Naive thymus-derived CD4-positive, alpha-beta T cell (primary cell): ENCODE results near the gene ZBTB48. TPM values are rescaled to one million over a fixed set of nuclear protein-coding genes. Genes with fewer than 3 reads are reported as not detected.
"Not testable (repeated sequence)": the region's sequence is repeated elsewhere in the genome, so short reads cannot be mapped to it uniquely, and the experiment has no call there.

ENCODE experiments used
- ATAC-seq: fragments of 150-1000 bp; cut with Tn5 transposase; 2 replicates; pipeline ENCODE4 v1.10.0; 2021; ENCODE audit warnings: mild to moderate bottlenecking, moderate library complexity
- CTCF ChIA-PET: fragments of 350-600 bp; sonication (Branson Sonifier 250); formaldehyde crosslinking; loops from one replicate; lab custom pipeline; 2021; ENCODE audit warnings: antibody characterized with exemption; lab: Charles Lee
- POLR2A ChIA-PET: fragments of 350-600 bp; sonication (Branson Sonifier 250); formaldehyde crosslinking; loops from one replicate; lab custom pipeline; 2021; ENCODE audit warnings: antibody characterized with exemption, inconsistent platforms; lab: Charles Lee
- DNase-seq, 9 donors: peaks; one replicate each; pipeline versions ENCODE4 v3.0.0 to v3.0.0-alpha.2; 2020 to 2022; ENCODE audit warnings: mixed read lengths in 1 of 9
- H3K27ac ChIP-seq: one replicate; pipeline ENCODE4 v1.7.0; 2013; ENCODE audit warnings: mild to moderate bottlenecking, low read depth, low read length, moderate library complexity
- H3K27me3 ChIP-seq, 2 donors: one replicate each; pipeline ENCODE4 v1.7.0; 2013; ENCODE audit warnings: low read length in 2 of 2, mild to moderate bottlenecking in 2 of 2, moderate library complexity in 2 of 2; ENCODE audit not compliant: control insufficient read depth in 2 of 2, insufficient read depth in 2 of 2
- H3K36me3 ChIP-seq, 3 experiments: 1 replicate in 2 of 3; 2 replicates in 1 of 3; pipeline ENCODE4 v1.7.0; 2013; ENCODE audit warnings: low read length in 3 of 3, mild to moderate bottlenecking in 3 of 3, moderate library complexity in 1 of 3; ENCODE audit not compliant: insufficient read depth in 3 of 3, control insufficient read depth in 2 of 3
- H3K4me1 ChIP-seq, 2 donors: one replicate each; pipeline ENCODE4 v1.7.0; 2013; ENCODE audit warnings: low read length in 2 of 2, mild to moderate bottlenecking in 2 of 2, moderate library complexity in 1 of 2; ENCODE audit not compliant: control insufficient read depth in 2 of 2, insufficient read depth in 2 of 2
- H3K4me3 ChIP-seq: 2 replicates; pipeline ENCODE4 v1.7.0; 2013; ENCODE audit warnings: mild to moderate bottlenecking, low read length
- H3K9me3 ChIP-seq, 3 experiments: 1 replicate in 2 of 3; 2 replicates in 1 of 3; pipeline ENCODE4 v1.7.0; 2013; ENCODE audit warnings: low read length in 3 of 3; ENCODE audit not compliant: control insufficient read depth in 2 of 3
- H3K27ac Mint-ChIP-seq, 9 donors: one replicate each; pipeline ENCODE4 v1.8.0; 2020 to 2022; ENCODE audit warnings: mixed read lengths in 9 of 9, mild to moderate bottlenecking in 8 of 9, moderate library complexity in 5 of 9, inconsistent platforms in 2 of 9
- H3K27me3 Mint-ChIP-seq, 5 donors: one replicate each; pipeline ENCODE4 v1.8.0; 2021 to 2022; ENCODE audit warnings: mixed read lengths in 5 of 5, mild to moderate bottlenecking in 1 of 5
- H3K36me3 Mint-ChIP-seq, 5 donors: one replicate each; pipeline ENCODE4 v1.8.0; 2020 to 2022; ENCODE audit warnings: mixed read lengths in 5 of 5, mild to moderate bottlenecking in 3 of 5, inconsistent platforms in 1 of 5
- H3K4me1 Mint-ChIP-seq, 7 donors: one replicate each; pipeline ENCODE4 v1.8.0; 2020 to 2022; ENCODE audit warnings: mixed read lengths in 7 of 7, mild to moderate bottlenecking in 3 of 7, inconsistent platforms in 1 of 7
- H3K4me3 Mint-ChIP-seq, 10 donors: one replicate each; pipeline ENCODE4 v1.8.0; 2020 to 2022; ENCODE audit warnings: mild to moderate bottlenecking in 10 of 10, mixed read lengths in 10 of 10, moderate library complexity in 6 of 10, inconsistent platforms in 2 of 10
- H3K9me3 Mint-ChIP-seq, 11 donors: one replicate each; pipeline ENCODE4 v1.8.0; 2020 to 2022; ENCODE audit warnings: mixed read lengths in 11 of 11, mild to moderate bottlenecking in 4 of 11, inconsistent platforms in 1 of 11, moderate library complexity in 1 of 11
- intact Hi-C, 2 donors: fragments of 100-400 bp; cut with micrococcal nuclease; formaldehyde crosslinking; loops; one replicate each; pipeline ENCODE4 v1.15.1; 2023
- polyA plus RNA-seq, 2 donors: library from polyadenylated mRNA; unstranded; fragments of 300-500 nt; fragmentation: Illumina TruSeq; gene quantifications; one replicate each; pipeline ENCODE4 v1.2.3, GENCODE V29; 2021
- total RNA-seq, 6 experiments: library from RNA in 5 of 6; stranded (reverse) in 5 of 6; gene quantifications; 1 replicate in 5 of 6; 2 replicates in 1 of 6; pipeline ENCODE4 v1.2.3 and lab custom pipeline; 2021 to 2026

Gene ZBTB48
- total and polyA plus RNA-seq, 7 experiments from 2014 or later, result 18.5 to 70.4 (median 40.8) TPM

- Mint-ChIP-seq H3K27ac (peak overlapping the region; percentile 73 to 99 (median 91)), H3K9me3 (no peaks in the 10 kb centered on the region), H3K4me1 (peaks cover 25 to 44% (median 33%) of the 10 kb centered on the region in 7 donors), H3K27me3 (no peaks in the 10 kb centered on the region), H3K4me3 (peak overlapping the region in 4 of 10 donors; percentile 62 to 76 (median 68)), H3K36me3 (peaks cover 9 to 46% (median 27%) of the 10 kb centered on the region in 5 donors)
- no peak overlapping the region for H3K4me3 ChIP-seq
- no peak for ATAC-seq
- no peaks in the 10 kb centered on the region for H3K27me3 ChIP-seq
- no peaks in the 10 kb centered on the region for H3K9me3 ChIP-seq
- CTCF ChIA-PET, result interaction anchor here (0.7 to 1.6 kb wide), 2 partner anchors 88 to 98 kb away, joined by 3 to 4 read pairs; no protein-coding TSS in a partner anchor
- no peak for DNase-seq
- H3K27ac ChIP-seq, result peak overlapping the region; percentile 68
- peaks cover 8 to 64% (median 20%) of the 10 kb centered on the region in 3 experiments for H3K36me3 ChIP-seq
- intact Hi-C loops, result no loop called here
- POLR2A ChIA-PET, result interaction anchor here (0.6 to 3.2 kb wide), 11 partner anchors 8 to 87 kb away, joined by 3 to 43 read pairs (median 3); partner anchors contain the start of genes KLHL21, NOL9 and TAS1R1
- H3K4me1 ChIP-seq, result peaks cover 4 to 28% of the 10 kb centered on the region in 2 donors
Measured at GRCh38 chr1:6547301-6547700, 32.5 kb upstream of the ZBTB48 start.

GRCh38 chr1:6554031-6554906 lies 25.5 kb upstream of the ZBTB48 start, which contains the start of gene NOL9:
Gene NOL9 (minus strand): TSS chr1:6554513. CDS start chr1:6554502, 11 bp downstream.
- no peaks in the 10 kb centered on the region for H3K27me3 Mint-ChIP-seq
- intact Hi-C loops, result loop anchor here (1.0 to 10.0 kb wide), 12 partner anchors 9 to 317 kb away; partner anchors contain the start of genes CAMTA1 (in 2 of the 2), DNAJC11 (in 2 of the 2), KLHL21 (in 2 of the 2) and PHF13 (in 2 of the 2)
- no peaks in the 10 kb centered on the region for H3K27me3 ChIP-seq

GRCh38 chr1:6554907-6555778 lies 24.7 kb upstream of the ZBTB48 start, which contains the start of gene TAS1R1:
Gene TAS1R1 (plus strand): TSS chr1:6555307. CDS start chr1:6555374, 67 bp downstream.
- DNase-seq, result no peak

More at GRCh38 chr1:6554031-6554906, 25.5 kb upstream of the ZBTB48 start, which contains the start of gene NOL9:
- H3K4me1 Mint-ChIP-seq, result peaks cover 0 to 25% (median 17%) of the 10 kb centered on the region in 7 donors
- H3K36me3 ChIP-seq, result peaks cover 0 to 20% (median 4%) of the 10 kb centered on the region in 3 experiments
- peak within 1 kb of the TSS; percentile 83 for H3K27ac ChIP-seq
- DNase-seq (peak; percentile 90 to 97 (median 93)), ATAC-seq (peak; percentile 100)
- peaks cover 8 to 20% of the 10 kb centered on the region in 2 donors for H3K4me1 ChIP-seq
- H3K9me3 Mint-ChIP-seq, result no peaks in the 10 kb centered on the region
- H3K4me3 Mint-ChIP-seq, result peak within 1 kb of the TSS; percentile 77 to 85 (median 80)
- no peaks in the 10 kb centered on the region for H3K9me3 ChIP-seq
- peak within 1 kb of the TSS; percentile 79 for H3K4me3 ChIP-seq
- CTCF ChIA-PET, result interaction anchor here (0.6 to 4.9 kb wide), 22 partner anchors 8 to 131 kb away, joined by 3 to 32 read pairs (median 6); partner anchors contain the start of genes KLHL21, PLEKHG5 and ZBTB48
- POLR2A ChIA-PET, result interaction anchor here (0.6 to 5.1 kb wide), 21 partner anchors 9 to 95 kb away, joined by 3 to 72 read pairs (median 5); partner anchors contain the start of genes KLHL21, PHF13, PLEKHG5 and ZBTB48
- peak within 1 kb of the TSS in 8 of 9 donors; percentile 60 to 85 (median 75) for H3K27ac Mint-ChIP-seq
- peaks cover 0 to 9% (median 4%) of the 10 kb centered on the region in 5 donors for H3K36me3 Mint-ChIP-seq

GRCh38 chr1:6557597-6557996 lies 22.2 kb upstream of the ZBTB48 start:
- no peak overlapping the region for H3K27ac Mint-ChIP-seq
- Histone ChIP-seq H3K27me3 (no peaks in the 10 kb centered on the region), H3K4me1 (peaks cover 8 to 18% of the 10 kb centered on the region in 2 donors), H3K9me3 (no peaks in the 10 kb centered on the region), H3K36me3 (peaks cover 0 to 3% (median 0%) of the 10 kb centered on the region in 3 experiments), H3K4me3 (no peak overlapping the region), H3K27ac (no peak overlapping the region)
- H3K9me3 Mint-ChIP-seq, result no peaks in the 10 kb centered on the region
- peaks cover 0 to 2% (median 0%) of the 10 kb centered on the region in 5 donors for H3K27me3 Mint-ChIP-seq
- ATAC-seq (no peak), DNase-seq (no peak)
- no peaks in the 10 kb centered on the region for H3K36me3 Mint-ChIP-seq
- no peak overlapping the region for H3K4me3 Mint-ChIP-seq
- H3K4me1 Mint-ChIP-seq, result peaks cover 0 to 15% (median 14%) of the 10 kb centered on the region in 7 donors
- ChIA-PET POLR2A (interaction anchor here (0.8 to 5.1 kb wide), 4 partner anchors 12 to 67 kb away, joined by 3 to 43 read pairs (median 4); no protein-coding TSS in a partner anchor), CTCF (interaction anchor here (0.7 to 1.6 kb wide), 2 partner anchors 54 to 69 kb away, joined by 3 to 4 read pairs; no protein-coding TSS in a partner anchor)
- intact Hi-C loops, result loop anchor here (10.0 kb wide), 1 partner anchor 227 kb away; the partner anchor contains the start of gene CAMTA1 (in 2 of the 2)

More at GRCh38 chr1:6554907-6555778, 24.7 kb upstream of the ZBTB48 start, which contains the start of gene TAS1R1:
- H3K4me3 ChIP-seq, result peak within 1 kb of the TSS; percentile 79
- H3K9me3 ChIP-seq, result no peaks in the 10 kb centered on the region
- Mint-ChIP-seq H3K9me3 (no peaks in the 10 kb centered on the region), H3K27ac (peak within 1 kb of the TSS in 8 of 9 donors; percentile 60 to 90 (median 72)), H3K4me3 (peak within 1 kb of the TSS; percentile 63 to 85 (median 78)), H3K27me3 (no peaks in the 10 kb centered on the region), H3K36me3 (peaks cover 0 to 4% (median 3%) of the 10 kb centered on the region in 5 donors), H3K4me1 (peaks cover 0 to 25% (median 18%) of the 10 kb centered on the region in 7 donors)
- H3K27ac ChIP-seq, result peak within 1 kb of the TSS; percentile 83
- peaks cover 8 to 20% of the 10 kb centered on the region in 2 donors for H3K4me1 ChIP-seq
- ChIA-PET POLR2A (interaction anchor here (0.6 to 5.1 kb wide), 20 partner anchors 9 to 96 kb away, joined by 3 to 72 read pairs (median 5); partner anchors contain the start of genes KLHL21, PHF13, PLEKHG5 and ZBTB48), CTCF (interaction anchor here (0.6 to 4.9 kb wide), 15 partner anchors 9 to 132 kb away, joined by 3 to 32 read pairs (median 6); partner anchors contain the start of genes KLHL21 and PLEKHG5)
- H3K27me3 ChIP-seq, result no peaks in the 10 kb centered on the region
- intact Hi-C loops, result loop anchor here (1.0 to 10.0 kb wide), 12 partner anchors 10 to 318 kb away; partner anchors contain the start of genes CAMTA1 (in 2 of the 2), DNAJC11 (in 2 of the 2), KLHL21 (in 2 of the 2) and PHF13 (in 2 of the 2)
- no peak for ATAC-seq
- peaks cover 0 to 13% (median 3%) of the 10 kb centered on the region in 3 experiments for H3K36me3 ChIP-seq

- CTCF ChIA-PET, H3K4me3 ChIP-seq, H3K4me1 Mint-ChIP-seq, ATAC-seq, H3K27me3 ChIP-seq, H3K36me3 ChIP-seq, H3K4me3 Mint-ChIP-seq, H3K27me3 Mint-ChIP-seq, H3K9me3 Mint-ChIP-seq, H3K27ac ChIP-seq, H3K9me3 ChIP-seq, H3K36me3 Mint-ChIP-seq, H3K4me1 ChIP-seq, H3K27ac Mint-ChIP-seq, DNase-seq: not testable (repeated sequence)
- POLR2A ChIA-PET, result interaction anchor here (1.1 kb wide), 1 partner anchor 22 kb away, joined by 4 read pairs; no protein-coding TSS in a partner anchor
- intact Hi-C loops, result loop anchor here (10.0 kb wide), 1 partner anchor 226 kb away; the partner anchor contains the start of gene CAMTA1 (in 2 of the 2)
Measured at GRCh38 chr1:6559161-6559560, 20.6 kb upstream of the ZBTB48 start.
